D721Med (cell line): Measurements from ENCODE around the gene SDHA.

ENCODE experiments used
- DNase-seq: peaks from one replicate; pipeline ENCODE4 v3.0.0; 2011; ENCODE audit warnings: low spot score; ENCODE audit not compliant: insufficient read length
- FAIRE-seq: peaks from 2 replicates; lab custom pipeline; 2011; peaks lifted over from hg19 to GRCh38; lab: Jason Lieb, UNC
- TF ChIP-seq, protein P1 (sequence below): IDR thresholded peaks from 2 replicates; pipeline ENCODE4 v1.5.1; 2012; ENCODE audit warnings: mild to moderate bottlenecking, control low read depth; ENCODE audit not compliant: insufficient read depth; ENCODE audit errors: missing control alignments

Gene SDHA

GRCh38 chr5:199950-200645, 18.0 kb upstream of the SDHA start:
- TF ChIP-seq, protein P1, sequence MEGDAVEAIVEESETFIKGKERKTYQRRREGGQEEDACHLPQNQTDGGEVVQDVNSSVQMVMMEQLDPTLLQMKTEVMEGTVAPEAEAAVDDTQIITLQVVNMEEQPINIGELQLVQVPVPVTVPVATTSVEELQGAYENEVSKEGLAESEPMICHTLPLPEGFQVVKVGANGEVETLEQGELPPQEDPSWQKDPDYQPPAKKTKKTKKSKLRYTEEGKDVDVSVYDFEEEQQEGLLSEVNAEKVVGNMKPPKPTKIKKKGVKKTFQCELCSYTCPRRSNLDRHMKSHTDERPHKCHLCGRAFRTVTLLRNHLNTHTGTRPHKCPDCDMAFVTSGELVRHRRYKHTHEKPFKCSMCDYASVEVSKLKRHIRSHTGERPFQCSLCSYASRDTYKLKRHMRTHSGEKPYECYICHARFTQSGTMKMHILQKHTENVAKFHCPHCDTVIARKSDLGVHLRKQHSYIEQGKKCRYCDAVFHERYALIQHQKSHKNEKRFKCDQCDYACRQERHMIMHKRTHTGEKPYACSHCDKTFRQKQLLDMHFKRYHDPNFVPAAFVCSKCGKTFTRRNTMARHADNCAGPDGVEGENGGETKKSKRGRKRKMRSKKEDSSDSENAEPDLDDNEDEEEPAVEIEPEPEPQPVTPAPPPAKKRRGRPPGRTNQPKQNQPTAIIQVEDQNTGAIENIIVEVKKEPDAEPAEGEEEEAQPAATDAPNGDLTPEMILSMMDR = no peak
- FAIRE-seq (no peak), DNase-seq (no peak)

DNA sequence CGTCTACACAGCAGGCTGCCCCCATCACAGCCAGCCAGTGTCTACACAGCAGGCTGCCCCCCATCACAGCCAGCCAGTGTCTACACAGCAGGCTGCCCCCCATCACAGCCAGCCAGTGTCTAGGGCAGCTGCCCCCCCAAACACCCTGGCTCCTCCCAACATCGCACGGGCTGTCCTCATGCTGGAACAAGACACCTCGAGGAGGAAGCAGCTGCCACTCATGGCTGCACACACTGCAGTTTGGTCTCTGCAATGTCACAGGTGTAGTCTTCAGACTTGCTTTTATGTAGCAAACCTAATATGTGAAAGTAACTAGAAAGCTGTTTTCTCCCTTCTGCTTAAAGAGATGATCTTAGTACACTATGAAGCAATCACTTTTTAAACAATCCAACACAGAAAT, 17.1 kb upstream of the SDHA start:
- peak; percentile 10 for DNase-seq
- TF ChIP-seq, protein P1 = no peak
- no peak for FAIRE-seq

DNA sequence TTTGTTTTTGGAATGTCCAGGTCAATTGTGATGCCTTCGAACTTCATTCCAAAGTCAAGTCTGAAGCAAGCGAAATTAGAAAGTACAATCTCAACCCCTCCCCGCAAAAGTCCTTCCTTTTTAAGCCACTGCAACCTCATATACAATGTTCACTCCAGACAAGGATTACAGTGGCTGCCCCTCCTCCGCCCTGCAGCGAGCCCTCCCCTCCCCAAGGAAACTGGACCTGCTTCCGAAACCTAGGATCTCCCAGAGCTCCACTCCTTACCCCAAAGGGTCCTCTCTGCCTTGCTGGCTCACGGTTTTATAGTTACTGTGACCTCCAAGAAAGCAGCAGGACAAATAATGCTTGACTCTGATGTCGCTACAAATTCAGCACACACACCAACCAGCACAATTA, 16.4 kb upstream of the SDHA start:
- TF ChIP-seq, protein P1 = no peak
- FAIRE-seq = no peak
- DNase-seq = no peak

DNA sequence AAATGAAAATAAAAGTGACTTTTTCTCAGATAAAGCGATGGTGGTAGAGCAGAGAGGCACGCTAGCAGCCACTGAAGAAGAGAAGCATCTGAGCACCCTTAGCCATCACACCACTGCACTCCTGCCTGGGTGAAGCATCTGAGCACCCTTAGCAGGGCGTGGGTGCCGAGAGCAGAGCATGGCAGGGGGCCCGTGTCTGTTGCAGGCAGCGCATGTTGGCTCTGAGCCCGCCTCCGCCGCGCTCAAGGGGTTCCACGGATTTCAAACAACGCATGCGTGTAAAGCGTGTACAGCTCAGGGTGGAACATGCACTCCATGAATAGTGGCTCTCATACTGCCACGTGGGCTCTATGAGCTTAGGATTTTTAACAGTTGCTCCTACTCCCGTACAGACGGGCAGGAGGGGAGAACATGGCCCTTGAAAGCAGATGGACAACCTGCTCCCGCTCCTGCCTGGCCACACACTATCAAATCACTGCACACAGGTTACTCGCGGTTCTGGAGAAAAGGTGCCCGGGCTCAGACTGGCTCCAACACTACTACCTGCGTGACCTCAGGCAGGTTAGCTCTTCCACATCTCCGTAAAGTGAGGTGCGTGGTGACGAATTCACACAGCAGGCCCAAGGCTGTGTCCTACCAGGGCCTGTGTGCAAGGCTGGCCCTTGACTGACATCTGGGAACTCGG, 14.7 kb upstream of the SDHA start:
- TF ChIP-seq, protein P1 = no peak
- FAIRE-seq (no peak), DNase-seq (no peak)

GRCh38 chr5:204001-204400, 14.1 kb upstream of the SDHA start:
- no peak for FAIRE-seq
- no peak for DNase-seq
- TF ChIP-seq, protein P1 = no peak

GRCh38 chr5:204462-204861, 13.7 kb upstream of the SDHA start:
- TF ChIP-seq, protein P1 = no peak
- FAIRE-seq = no peak
- DNase-seq = no peak
